Caco-2 (cell line): ENCODE results near the gene EPHB2. TPM values are rescaled to one million over a fixed set of nuclear protein-coding genes. Genes with fewer than 3 reads are reported as not detected.

Source experiments
- BruUV-seq: library from RNA; stranded (reverse); fragments of 400-500 nt; replicated peaks from 2 replicates; lab custom pipeline; 2021; lab: Mats Ljungman, UMichigan
- CTCF ChIA-PET: fragments of 300-600 bp; sonication (Branson Sonifier 250); formaldehyde crosslinking; loops from one replicate; lab custom pipeline; 2022; ENCODE audit warnings: antibody characterized with exemption; lab: Charles Lee
- POLR2A ChIA-PET: fragments of 300-600 bp; sonication (Branson Sonifier 250); formaldehyde crosslinking; loops from one replicate; lab custom pipeline; 2022; ENCODE audit warnings: antibody characterized with exemption; lab: Charles Lee
- DNase-seq, 2 experiments: peaks; one replicate each; pipeline versions ENCODE4 v3.0.0 to v3.0.0-alpha.2; 2020 to 2022
- H3K27me3 ChIP-seq: replicated peaks from 2 replicates; pipeline ENCODE4 v1.6.0; 2011; ENCODE audit warnings: low read length; ENCODE audit not compliant: control insufficient read depth, insufficient read depth
- H3K36me3 ChIP-seq: 2 replicates; pipeline ENCODE4 v1.5.1; 2011; ENCODE audit warnings: low read length; ENCODE audit not compliant: control insufficient read depth, insufficient read depth
- H3K4me1 ChIP-seq: fragments of 250-450 bp; sonication (Bioruptor Pico); 2 replicates; pipeline ENCODE4 v1.5.1; 2020; ENCODE audit warnings: mild to moderate bottlenecking
- H3K4me3 ChIP-seq: 2 replicates; pipeline ENCODE4 v1.5.1; 2011; ENCODE audit warnings: low read depth, mild to moderate bottlenecking, control low read depth, low read length
- H3K9me3 ChIP-seq: fragments of 250-450 bp; sonication (Bioruptor Pico); 2 replicates; pipeline ENCODE4 v1.5.1; 2020; ENCODE audit warnings: mild to moderate bottlenecking, moderate library complexity
- H3K27ac Mint-ChIP-seq: one replicate; pipeline ENCODE4 v1.8.0; 2022; ENCODE audit warnings: mixed read lengths; ENCODE audit not compliant: unreplicated experiment
- H3K27me3 Mint-ChIP-seq: one replicate; pipeline ENCODE4 v1.8.0; 2022; ENCODE audit warnings: mixed read lengths; ENCODE audit not compliant: insufficient read depth, unreplicated experiment
- H3K36me3 Mint-ChIP-seq: one replicate; pipeline ENCODE4 v1.8.0; 2022; ENCODE audit warnings: mild to moderate bottlenecking, mixed read lengths; ENCODE audit not compliant: insufficient read depth, unreplicated experiment
- H3K4me1 Mint-ChIP-seq: one replicate; pipeline ENCODE4 v1.8.0; 2022; ENCODE audit warnings: low read depth, mixed read lengths; ENCODE audit not compliant: unreplicated experiment
- H3K4me3 Mint-ChIP-seq: one replicate; pipeline ENCODE4 v1.8.0; 2022; ENCODE audit warnings: mild to moderate bottlenecking, moderate library complexity, mixed read lengths; ENCODE audit not compliant: unreplicated experiment
- H3K9me3 Mint-ChIP-seq: one replicate; pipeline ENCODE4 v1.8.0; 2022; ENCODE audit warnings: mixed read lengths; ENCODE audit not compliant: unreplicated experiment
- CTCF ChIP-seq, 2 experiments: fragments of 200-600 bp in 1 of 2; IDR thresholded peaks; 1 replicate in 1 of 2; 2 replicates in 1 of 2; pipeline versions ENCODE4 v1.5.1 to v1.8.0; 2011 to 2022; ENCODE audit warnings: antibody characterized with exemption in 1 of 2, control low read depth in 1 of 2, inconsistent platforms in 1 of 2, low read depth in 1 of 2, low read length in 1 of 2, mild to moderate bottlenecking in 1 of 2, moderate library complexity in 1 of 2; ENCODE audit not compliant: insufficient read depth in 1 of 2, severe bottlenecking in 1 of 2, unreplicated experiment in 1 of 2
- intact Hi-C: fragments of 100-400 bp; cut with micrococcal nuclease; formaldehyde crosslinking; loops from one replicate; pipeline ENCODE4 v1.10.0; 2022; ENCODE audit not compliant: unreplicated experiment
- total RNA-seq: library from RNA; stranded (reverse); gene quantifications from 2 replicates; pipeline ENCODE4 v1.2.3, GENCODE V29; 2022

EPHB2 gene
- total RNA-seq, 1 experiment from 2014 or later = 30.1 TPM

- H3K4me1 ChIP-seq = no peaks in the 10 kb centered on the region
- BruUV-seq = no TSS peak
- Mint-ChIP-seq H3K36me3 (no peaks in the 10 kb centered on the region), H3K27me3 (no peaks in the 10 kb centered on the region), H3K4me3 (no peak overlapping the region), H3K27ac (no peak overlapping the region), H3K4me1 (no peaks in the 10 kb centered on the region), H3K9me3 (no peaks in the 10 kb centered on the region)
- H3K27me3 ChIP-seq = no peaks in the 10 kb centered on the region
- POLR2A ChIA-PET = no interaction called here
- H3K36me3 ChIP-seq = no peaks in the 10 kb centered on the region
- no peaks in the 10 kb centered on the region for H3K9me3 ChIP-seq
- DNase-seq = no peak
- H3K4me3 ChIP-seq = no peak overlapping the region
- intact Hi-C loops = no loop called here
- CTCF ChIA-PET = no interaction called here
- TF ChIP-seq CTCF (IDR thresholded peaks at IDR 0.05; ENCODE audit: insufficient read depth in 1 of 2, low read depth in 1 of 2, low read length in 1 of 2, severe bottlenecking in 1 of 2, unreplicated experiment in 1 of 2) = no peak
Measured at GRCh38 chr1:22835636-22836319, 125.1 kb downstream of the EPHB2 start.

- Histone ChIP-seq H3K4me3 (no peak overlapping the region), H3K4me1 (no peaks in the 10 kb centered on the region), H3K9me3 (no peaks in the 10 kb centered on the region), H3K36me3 (no peaks in the 10 kb centered on the region), H3K27me3 (no peaks in the 10 kb centered on the region)
- H3K36me3 Mint-ChIP-seq = no peaks in the 10 kb centered on the region
- H3K9me3 Mint-ChIP-seq = no peaks in the 10 kb centered on the region
- H3K27me3 Mint-ChIP-seq = no peaks in the 10 kb centered on the region
- TF ChIP-seq CTCF (IDR thresholded peaks at IDR 0.05; ENCODE audit: insufficient read depth in 1 of 2, low read depth in 1 of 2, low read length in 1 of 2, severe bottlenecking in 1 of 2, unreplicated experiment in 1 of 2) = no peak
- H3K4me3 Mint-ChIP-seq = no peak overlapping the region
- no peak overlapping the region for H3K27ac Mint-ChIP-seq
- H3K4me1 Mint-ChIP-seq = no peaks in the 10 kb centered on the region
- intact Hi-C loops = no loop called here
- DNase-seq = no peak
- POLR2A ChIA-PET = no interaction called here
- BruUV-seq = no TSS peak
- CTCF ChIA-PET = no interaction called here
Measured at GRCh38 chr1:22836850-22837249, 126.2 kb downstream of the EPHB2 start.

GRCh38 chr1:22837332-22837731 is 126.7 kb downstream of the EPHB2 start:
- no TSS peak for BruUV-seq
- Histone ChIP-seq H3K9me3 (no peaks in the 10 kb centered on the region), H3K4me3 (no peak overlapping the region), H3K27me3 (no peaks in the 10 kb centered on the region), H3K36me3 (no peaks in the 10 kb centered on the region), H3K4me1 (no peaks in the 10 kb centered on the region)
- no peak for DNase-seq
- TF ChIP-seq CTCF (IDR thresholded peaks at IDR 0.05; ENCODE audit: insufficient read depth in 1 of 2, low read depth in 1 of 2, low read length in 1 of 2, severe bottlenecking in 1 of 2, unreplicated experiment in 1 of 2) = no peak
- peaks cover 2% of the 10 kb centered on the region for H3K36me3 Mint-ChIP-seq
- ChIA-PET CTCF (interaction anchor here (0.6 kb wide), 1 partner anchor 30 kb away, joined by 6 read pairs; no protein-coding TSS in a partner anchor), POLR2A (no interaction called here)
- intact Hi-C loops = no loop called here
- H3K4me1 Mint-ChIP-seq = no peaks in the 10 kb centered on the region
- H3K27ac Mint-ChIP-seq = no peak overlapping the region
- no peak overlapping the region for H3K4me3 Mint-ChIP-seq
- H3K27me3 Mint-ChIP-seq = no peaks in the 10 kb centered on the region
- no peaks in the 10 kb centered on the region for H3K9me3 Mint-ChIP-seq
